ENCODE data around the gene ERG. TPM values are rescaled to one million over a fixed set of nuclear protein-coding genes. Genes with fewer than 3 reads are reported as not detected.

Gene ERG
- total RNA-seq, 2 experiments from 2014 or later = not detected

DNA sequence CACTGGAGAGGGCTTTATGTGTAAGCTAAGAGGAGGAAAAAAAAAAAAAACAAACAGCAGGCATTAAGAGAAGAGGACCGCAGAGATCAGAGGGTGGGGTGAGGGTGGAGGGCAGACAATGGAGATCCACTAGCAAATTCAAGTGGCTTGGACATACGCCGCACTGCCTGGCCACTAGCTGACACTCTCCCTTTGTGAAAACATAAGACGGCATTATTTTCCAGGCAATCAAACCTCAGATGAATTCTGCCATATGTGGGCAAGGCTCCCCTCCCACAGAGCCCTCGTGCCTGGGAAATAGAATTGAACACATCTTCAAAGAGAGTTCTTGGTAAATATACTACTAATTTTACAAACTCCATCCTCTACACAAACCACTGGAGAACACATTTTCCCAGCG, 53.6 kb downstream of the ERG start:
- H3K79me2 ChIP-seq (ENCODE audit: insufficient read depth, low read depth, low read length) = no peaks in the 10 kb centered on the region
- no peak overlapping the region for H3K4me2 ChIP-seq (ENCODE audit: low read length)
- CTCF ChIA-PET (ENCODE audit: unreplicated experiment) = no interaction called here
- H4K20me1 ChIP-seq (ENCODE audit: insufficient read depth, low read length) = no peaks in the 10 kb centered on the region
- no peaks in the 10 kb centered on the region for H3K4me1 ChIP-seq (ENCODE audit: insufficient read depth, low read length, poor library complexity, severe bottlenecking)
- POLR2A ChIA-PET = interaction anchor here (0.6 kb wide), 2 partner anchors 136 to 274 kb away, joined by 3 to 4 read pairs; no protein-coding TSS in a partner anchor
- no peak for DNase-seq (ENCODE audit: low spot score)
- intact Hi-C loops (cut with micrococcal nuclease; ENCODE audit: unreplicated experiment) = no loop called here
- no peaks in the 10 kb centered on the region for H3K36me3 ChIP-seq (ENCODE audit: insufficient read depth, low read length)
- H3K4me3 ChIP-seq (ENCODE audit: low read depth, low read length, poor library complexity, severe bottlenecking) = no peak overlapping the region
- H3K9me2 ChIP-seq (ENCODE audit: insufficient read depth, low read length) = no peaks in the 10 kb centered on the region
- H2AFZ ChIP-seq (ENCODE audit: low read length) = no peak overlapping the region
- BruUV-seq (replicated peaks) = no TSS peak
- H3K9me3 ChIP-seq (ENCODE audit: low read length) = no peaks in the 10 kb centered on the region
- no peak for TF ChIP-seq EZH2phosphoT487 (IDR thresholded peaks at IDR 0.05; ENCODE audit: borderline replicate concordance, low read depth, low read length)
- TF ChIP-seq, protein P1, sequence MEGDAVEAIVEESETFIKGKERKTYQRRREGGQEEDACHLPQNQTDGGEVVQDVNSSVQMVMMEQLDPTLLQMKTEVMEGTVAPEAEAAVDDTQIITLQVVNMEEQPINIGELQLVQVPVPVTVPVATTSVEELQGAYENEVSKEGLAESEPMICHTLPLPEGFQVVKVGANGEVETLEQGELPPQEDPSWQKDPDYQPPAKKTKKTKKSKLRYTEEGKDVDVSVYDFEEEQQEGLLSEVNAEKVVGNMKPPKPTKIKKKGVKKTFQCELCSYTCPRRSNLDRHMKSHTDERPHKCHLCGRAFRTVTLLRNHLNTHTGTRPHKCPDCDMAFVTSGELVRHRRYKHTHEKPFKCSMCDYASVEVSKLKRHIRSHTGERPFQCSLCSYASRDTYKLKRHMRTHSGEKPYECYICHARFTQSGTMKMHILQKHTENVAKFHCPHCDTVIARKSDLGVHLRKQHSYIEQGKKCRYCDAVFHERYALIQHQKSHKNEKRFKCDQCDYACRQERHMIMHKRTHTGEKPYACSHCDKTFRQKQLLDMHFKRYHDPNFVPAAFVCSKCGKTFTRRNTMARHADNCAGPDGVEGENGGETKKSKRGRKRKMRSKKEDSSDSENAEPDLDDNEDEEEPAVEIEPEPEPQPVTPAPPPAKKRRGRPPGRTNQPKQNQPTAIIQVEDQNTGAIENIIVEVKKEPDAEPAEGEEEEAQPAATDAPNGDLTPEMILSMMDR (conservative IDR thresholded peaks at IDR 0.05; ENCODE audit: low read length) = no peak
- no peak overlapping the region for H3K27ac ChIP-seq (ENCODE audit: low read depth, low read length, poor library complexity, severe bottlenecking)

GRCh38 chr21:38443110-38443509, 55.2 kb downstream of the ERG start:
- CTCF ChIA-PET (ENCODE audit: unreplicated experiment) = no interaction called here
- POLR2A ChIA-PET = no interaction called here
- Histone ChIP-seq H3K27ac (ENCODE audit: low read depth, low read length, poor library complexity, severe bottlenecking) (no peak overlapping the region), H4K20me1 (ENCODE audit: insufficient read depth, low read length) (no peaks in the 10 kb centered on the region), H3K36me3 (ENCODE audit: insufficient read depth, low read length) (no peaks in the 10 kb centered on the region), H3K9me2 (ENCODE audit: insufficient read depth, low read length) (no peaks in the 10 kb centered on the region), H3K9me3 (ENCODE audit: low read length) (no peaks in the 10 kb centered on the region), H2AFZ (ENCODE audit: low read length) (no peak overlapping the region), H3K4me1 (ENCODE audit: insufficient read depth, low read length, poor library complexity, severe bottlenecking) (no peaks in the 10 kb centered on the region), H3K4me3 (ENCODE audit: low read depth, low read length, poor library complexity, severe bottlenecking) (no peak overlapping the region), H3K4me2 (ENCODE audit: low read length) (no peak overlapping the region), H3K79me2 (ENCODE audit: insufficient read depth, low read depth, low read length) (no peaks in the 10 kb centered on the region)
- no peak for DNase-seq (ENCODE audit: low spot score)
- TF ChIP-seq, protein P1 (conservative IDR thresholded peaks at IDR 0.05; ENCODE audit: low read length) = no peak
- no peak for TF ChIP-seq EZH2phosphoT487 (IDR thresholded peaks at IDR 0.05; ENCODE audit: borderline replicate concordance, low read depth, low read length)
- BruUV-seq (replicated peaks) = no TSS peak
- intact Hi-C loops (cut with micrococcal nuclease; ENCODE audit: unreplicated experiment) = no loop called here

- intact Hi-C loops (cut with micrococcal nuclease; ENCODE audit: unreplicated experiment) = no loop called here
- TF ChIP-seq EZH2phosphoT487 (IDR thresholded peaks at IDR 0.05; ENCODE audit: borderline replicate concordance, low read depth, low read length) = no peak
- TF ChIP-seq, protein P1 (conservative IDR thresholded peaks at IDR 0.05; ENCODE audit: low read length) = no peak
- DNase-seq (ENCODE audit: low spot score) = no peak
- Histone ChIP-seq H3K4me2 (ENCODE audit: low read length) (no peak overlapping the region), H3K9me3 (ENCODE audit: low read length) (no peaks in the 10 kb centered on the region), H3K4me1 (ENCODE audit: insufficient read depth, low read length, poor library complexity, severe bottlenecking) (no peaks in the 10 kb centered on the region), H3K4me3 (ENCODE audit: low read depth, low read length, poor library complexity, severe bottlenecking) (no peak overlapping the region), H3K27ac (ENCODE audit: low read depth, low read length, poor library complexity, severe bottlenecking) (no peak overlapping the region), H3K36me3 (ENCODE audit: insufficient read depth, low read length) (no peaks in the 10 kb centered on the region), H4K20me1 (ENCODE audit: insufficient read depth, low read length) (no peaks in the 10 kb centered on the region), H3K79me2 (ENCODE audit: insufficient read depth, low read depth, low read length) (no peaks in the 10 kb centered on the region), H2AFZ (ENCODE audit: low read length) (no peak overlapping the region), H3K9me2 (ENCODE audit: insufficient read depth, low read length) (no peaks in the 10 kb centered on the region)
- POLR2A ChIA-PET = no interaction called here
- no TSS peak for BruUV-seq (replicated peaks)
- CTCF ChIA-PET (ENCODE audit: unreplicated experiment) = no interaction called here
These were observed 57.1 kb downstream of the ERG start for GRCh38 chr21:38441153-38441552.

Measured in OCI-LY7 (cell line).